GM19023 (cell line): ENCODE results near the gene PDCD1.
A peak's percentile ranks its signal among the peaks of the same experiment; 100 is the strongest.

Experiments used
- ATAC-seq: cut with Tn5 transposase; IDR thresholded peaks from one replicate; pipeline ENCODE4 v1.9.1; 2021; ENCODE audit warnings: mild to moderate bottlenecking, moderate library complexity; ENCODE audit not compliant: unreplicated experiment

Gene PDCD1

DNA sequence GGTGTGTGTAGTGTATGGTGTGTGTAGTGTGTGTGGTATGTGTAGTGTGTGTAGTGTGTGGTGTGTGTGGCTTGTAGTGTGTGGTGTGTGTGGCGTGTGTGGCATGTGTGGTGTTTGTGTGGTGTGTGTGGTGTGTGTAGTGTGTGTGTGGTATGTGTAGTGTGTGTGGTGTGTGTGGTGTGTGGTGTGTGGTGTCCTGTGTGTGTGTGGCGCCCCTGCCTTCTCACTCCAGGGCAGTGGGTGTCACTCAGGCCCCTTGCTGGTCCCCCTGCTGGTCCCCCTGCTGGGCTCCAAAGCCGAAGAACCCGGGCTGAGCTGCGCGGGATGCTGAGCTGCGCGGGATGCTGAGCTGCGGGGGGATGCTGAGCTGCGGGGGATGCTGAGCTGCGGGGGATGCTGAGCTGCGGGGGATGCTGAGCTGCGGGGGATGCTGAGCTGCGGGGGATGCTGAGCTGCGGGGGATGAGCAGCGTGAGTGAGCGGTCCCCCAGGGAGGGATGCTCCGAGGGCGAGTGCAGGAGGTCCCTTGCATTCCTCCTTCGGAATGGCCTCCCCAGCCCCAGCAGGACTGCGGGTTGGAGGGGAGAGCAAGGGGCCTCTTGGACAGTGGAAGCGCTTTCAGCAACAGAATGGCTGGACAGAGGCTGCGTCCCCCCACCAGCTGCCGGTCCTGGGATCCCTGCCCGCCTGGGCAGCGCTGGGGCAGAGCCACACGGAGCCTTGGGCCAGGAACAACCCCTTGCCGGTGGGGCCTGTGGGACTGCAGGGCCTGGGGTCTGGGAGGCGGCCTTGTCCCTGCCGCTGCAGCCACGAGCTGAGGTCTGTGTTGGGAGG is 7.5 kb upstream of the PDCD1 start:
- no peak for ATAC-seq

DNA sequence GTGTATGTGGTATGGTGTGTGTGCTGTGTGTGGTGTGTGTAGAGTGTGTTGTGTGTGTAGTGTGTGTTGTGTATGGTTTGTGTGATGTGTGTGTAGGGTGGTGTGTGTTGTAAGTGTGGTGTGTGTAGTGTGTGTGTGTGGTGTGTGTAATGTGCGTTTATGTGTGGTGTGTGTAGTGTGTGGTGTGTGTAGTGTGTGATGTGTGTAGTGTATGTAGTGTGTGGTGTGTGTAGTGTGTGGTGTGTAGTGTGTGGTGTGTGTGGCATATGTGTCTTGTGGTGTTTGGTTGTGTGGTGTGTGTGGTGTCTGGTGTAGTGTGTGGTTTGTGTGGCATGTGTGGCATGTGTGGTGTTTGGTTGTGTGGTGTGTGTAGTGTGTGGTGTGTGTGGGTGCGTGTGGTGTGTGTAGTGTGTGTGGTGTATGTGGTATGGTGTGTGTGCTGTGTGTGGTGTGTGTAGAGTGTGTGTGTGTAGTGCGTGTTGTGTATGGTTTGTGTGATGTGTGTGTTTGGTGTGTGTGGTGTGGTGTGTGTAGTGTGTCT is 6.8 kb upstream of the PDCD1 start:
- ATAC-seq, result no peak

DNA sequence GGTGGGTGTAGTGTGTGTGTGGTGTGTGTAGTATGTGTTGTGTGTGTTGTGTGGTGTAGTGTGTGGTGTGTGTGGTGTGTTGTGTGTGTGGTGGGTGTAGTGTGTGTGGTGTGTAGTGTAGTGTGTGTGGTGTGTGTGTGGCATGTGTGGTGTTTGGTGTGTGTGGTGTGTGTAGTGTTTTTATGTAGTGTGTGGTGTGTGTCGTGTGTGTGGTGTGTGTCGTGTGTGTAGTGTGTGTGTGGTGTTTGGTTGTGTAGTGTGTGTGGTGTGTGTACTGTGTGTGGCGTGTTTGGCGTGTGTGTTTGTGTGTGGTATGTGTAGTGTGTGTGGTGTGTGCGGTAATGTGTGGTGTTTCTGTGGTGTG is 6.1 kb upstream of the PDCD1 start:
- ATAC-seq, result no peak

DNA sequence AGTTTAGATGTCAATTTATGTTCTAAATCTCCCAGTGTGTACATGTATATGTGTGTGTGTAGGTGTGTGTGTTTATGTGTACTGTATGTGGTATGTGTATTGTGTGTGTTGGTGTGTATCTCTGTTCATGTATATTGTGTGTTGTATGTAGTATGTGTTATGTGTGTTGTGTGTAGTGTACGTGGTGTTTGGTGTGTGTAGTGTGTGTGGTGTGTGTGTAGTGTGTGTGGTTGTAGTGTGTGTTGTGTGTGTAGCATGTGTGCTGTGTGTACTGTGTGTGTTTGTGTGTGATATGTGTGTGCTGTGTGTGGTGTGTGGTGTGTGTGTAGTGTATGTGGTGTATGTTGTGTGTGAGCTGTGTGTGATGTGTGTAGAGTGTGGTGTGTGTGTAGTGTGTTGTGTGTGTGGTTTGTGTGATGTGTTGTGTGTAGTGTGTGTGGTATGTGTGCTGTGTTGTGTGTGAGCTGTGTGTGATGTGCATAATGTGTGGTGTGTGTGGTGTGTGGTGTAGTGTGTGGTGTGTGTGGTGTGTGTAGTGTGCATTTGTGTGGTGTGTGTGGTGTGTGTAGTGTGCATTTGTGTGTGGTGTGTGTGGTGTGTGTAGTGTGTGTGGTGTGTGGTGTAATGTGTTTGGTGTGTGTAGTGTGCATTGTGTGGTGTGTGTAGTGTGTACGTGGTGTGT is 5.6 kb upstream of the PDCD1 start:
- ATAC-seq, result no peak

DNA sequence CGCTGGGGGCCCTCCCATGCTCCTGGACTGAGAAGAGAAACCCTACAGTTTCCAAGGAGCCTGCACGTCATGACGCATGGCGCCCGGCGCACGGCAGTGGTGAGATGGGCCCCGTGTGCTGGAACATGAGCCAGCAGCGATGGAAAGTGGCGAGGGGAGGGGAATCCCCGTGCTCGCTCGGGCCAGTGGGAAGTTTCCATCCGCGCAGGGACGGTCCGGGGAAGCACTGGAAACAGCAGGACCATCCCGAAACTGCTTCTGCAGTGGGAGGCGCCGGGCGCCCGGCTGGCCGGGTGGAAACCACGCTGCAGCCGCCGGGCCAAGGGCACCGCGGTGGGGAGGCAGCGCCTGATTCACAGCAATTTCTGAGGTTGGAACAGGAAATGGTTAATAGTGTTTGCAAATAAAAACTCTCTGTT is 4.9 kb upstream of the PDCD1 start:
- no peak for ATAC-seq

DNA sequence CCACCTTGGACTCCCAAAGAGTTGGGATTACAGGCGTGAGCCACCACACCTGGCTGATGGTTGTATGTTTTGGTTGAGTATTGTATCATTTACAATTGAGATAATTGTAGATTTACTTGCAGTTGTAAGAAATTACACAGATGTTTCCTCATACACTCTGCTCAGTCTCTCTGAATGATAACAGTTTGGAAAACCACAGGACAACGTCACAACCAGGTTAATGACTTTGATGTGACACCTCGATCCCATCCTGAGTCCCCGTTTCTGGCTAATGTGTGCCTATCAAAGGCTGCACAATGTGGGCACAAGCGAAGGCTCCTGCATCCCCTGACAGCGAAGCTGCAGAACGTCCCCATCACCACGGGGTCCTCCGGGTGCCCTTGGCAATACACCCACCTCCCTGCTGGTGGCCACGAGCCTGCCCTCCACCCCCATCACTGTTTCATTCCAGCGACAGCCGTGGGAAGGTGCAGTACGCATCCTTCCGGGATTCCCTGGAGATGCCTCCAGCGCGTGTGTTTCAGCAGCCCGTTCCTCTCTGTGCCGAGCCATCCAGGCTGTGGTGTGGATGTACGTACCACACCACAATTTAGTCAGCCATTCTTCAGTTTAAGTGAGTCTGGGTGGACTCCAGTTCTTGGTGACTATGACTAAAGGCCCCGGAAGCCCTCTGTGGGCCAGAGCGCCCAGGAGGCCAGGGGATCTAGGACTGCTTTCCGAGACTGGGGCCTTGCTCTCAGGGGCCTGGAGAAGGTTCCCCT is 4.3 kb upstream of the PDCD1 start:
- no peak for ATAC-seq

DNA sequence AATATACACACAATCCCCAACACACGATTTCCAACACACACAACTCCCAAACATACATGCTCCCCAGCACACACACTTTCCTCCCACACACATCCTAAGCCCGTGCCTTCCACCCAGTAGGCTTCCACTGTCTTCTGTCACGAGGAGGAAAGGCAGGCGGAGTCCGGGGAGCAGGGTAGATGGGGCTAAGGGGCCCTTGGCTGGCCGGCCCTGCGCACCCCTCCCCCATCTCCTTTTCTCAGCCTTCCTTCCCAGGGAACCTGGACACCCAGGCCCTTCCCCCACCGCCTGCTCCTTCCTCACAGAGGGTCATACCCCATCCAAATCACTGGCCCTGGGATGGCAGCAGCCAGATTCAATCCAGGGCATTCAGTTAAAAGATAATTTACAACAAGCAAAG is 3.4 kb upstream of the PDCD1 start:
- ATAC-seq, result no peak

DNA sequence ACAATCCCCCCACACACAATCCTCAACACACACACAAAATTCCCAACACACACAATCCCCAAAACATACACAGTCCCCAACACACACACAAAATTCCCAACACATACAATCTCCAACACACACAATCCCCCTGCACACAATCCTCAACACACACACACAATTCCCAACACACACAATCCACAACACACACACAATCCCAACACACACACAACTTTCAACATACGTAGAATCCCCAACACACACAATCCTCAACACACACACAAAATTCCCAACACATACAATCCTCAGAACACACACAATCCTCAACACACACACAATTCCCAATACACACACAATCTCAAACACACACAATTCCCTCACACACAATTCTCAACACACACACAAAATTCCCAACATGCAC is 2.6 kb upstream of the PDCD1 start:
- ATAC-seq, result no peak

DNA sequence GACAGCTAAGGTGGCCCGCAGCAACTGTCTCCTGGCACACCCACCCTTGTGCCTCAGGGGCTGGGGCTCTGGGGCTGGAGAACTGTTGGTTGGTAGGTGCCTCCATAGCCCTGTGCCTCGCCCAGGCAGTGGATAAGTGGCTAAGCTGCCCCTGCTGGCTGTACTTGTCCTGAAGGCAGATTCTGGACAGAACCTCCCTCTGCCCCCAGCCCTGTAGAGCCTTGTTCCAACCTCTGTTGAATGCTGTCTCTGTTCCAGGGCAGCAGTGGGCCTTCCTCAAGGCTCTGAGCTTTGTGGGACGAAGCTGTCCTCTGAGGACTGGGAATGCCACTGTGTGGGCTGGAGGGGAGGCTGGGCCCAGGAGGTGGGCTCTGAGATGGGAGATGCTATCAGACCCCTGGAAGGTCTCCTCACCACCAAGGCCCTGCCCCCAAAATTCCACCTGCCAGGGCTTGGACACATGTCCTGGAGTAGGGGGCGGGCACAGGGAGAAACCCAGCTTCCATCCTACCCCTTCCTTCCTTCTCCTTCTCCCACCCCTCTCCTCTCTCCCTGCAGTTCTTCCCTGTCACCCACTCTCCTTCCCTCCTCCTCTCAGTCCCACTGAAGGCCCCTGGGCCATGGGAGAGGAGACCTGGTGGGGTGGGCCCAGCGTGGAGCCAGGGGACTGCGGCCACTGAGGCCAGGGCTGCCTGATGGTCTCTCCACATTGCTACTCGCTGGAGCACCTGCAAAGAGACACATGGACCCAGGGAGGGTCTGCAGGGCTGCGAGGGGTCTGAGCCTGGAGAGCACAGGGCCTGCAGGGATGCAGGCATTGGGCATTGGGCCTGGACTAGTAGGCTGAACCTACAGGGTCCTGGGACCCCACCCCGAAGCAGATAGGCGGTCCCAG is 1.7 kb upstream of the PDCD1 start:
- no peak for ATAC-seq

DNA sequence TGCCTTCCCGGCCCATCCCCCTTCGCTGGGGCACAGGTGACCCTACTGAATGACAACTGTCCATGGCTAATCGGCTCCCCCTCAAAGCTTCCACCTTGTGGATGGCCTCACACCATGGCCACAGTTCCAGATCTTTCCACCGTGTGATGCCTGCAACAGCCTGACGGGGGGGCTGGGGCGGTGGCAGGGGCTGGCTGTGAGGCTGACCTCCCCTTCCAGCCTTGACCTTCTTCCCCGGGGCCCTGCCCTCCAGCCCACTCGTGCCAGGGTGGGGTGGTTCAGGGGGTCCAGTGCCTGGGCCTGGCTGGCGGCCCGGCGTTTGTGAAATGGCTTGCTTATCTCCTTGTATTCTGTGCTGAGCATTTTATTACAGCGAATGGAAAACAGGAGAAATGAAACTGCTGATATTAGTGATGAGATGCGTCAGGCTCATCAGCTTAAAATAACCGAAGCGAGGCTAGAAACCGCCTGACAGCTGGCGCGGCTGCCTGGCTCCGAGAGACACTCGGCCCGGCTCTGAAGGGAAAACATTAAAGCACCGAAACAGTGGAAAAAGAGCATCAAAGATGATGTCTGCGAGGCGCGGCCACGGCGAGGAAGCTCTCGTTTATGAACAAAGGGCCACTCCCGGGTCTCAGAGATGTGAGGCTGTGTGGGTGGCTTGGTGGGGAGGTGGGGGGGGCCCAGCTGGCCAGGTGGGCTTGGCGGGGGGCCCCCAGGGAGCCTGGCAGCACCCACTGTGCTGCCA is 916 bp upstream of the PDCD1 start:
- peak; percentile 35 for ATAC-seq

DNA sequence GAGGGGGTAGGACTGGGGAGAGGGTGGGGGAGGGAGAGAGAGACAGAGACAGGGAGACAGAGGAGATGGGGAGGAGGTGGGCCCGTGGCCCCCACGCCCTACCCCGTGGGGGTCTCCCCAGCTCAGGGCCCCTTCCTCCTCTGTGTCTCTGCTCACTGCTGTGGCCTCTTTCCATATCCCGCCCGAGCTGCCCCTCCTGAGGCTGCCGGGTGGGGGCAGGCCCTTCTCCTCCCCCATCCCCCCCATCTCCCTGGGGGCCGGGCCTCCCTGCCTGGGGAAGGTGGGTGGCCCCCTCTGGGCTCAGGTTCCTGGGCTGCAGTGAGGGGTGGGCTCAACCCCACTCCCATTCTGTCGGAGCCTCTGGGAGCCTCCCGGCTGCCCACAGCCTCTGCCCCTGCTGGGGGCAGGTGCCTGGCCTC is 332 bp upstream of the PDCD1 start:
- peak; percentile 10 for ATAC-seq

DNA sequence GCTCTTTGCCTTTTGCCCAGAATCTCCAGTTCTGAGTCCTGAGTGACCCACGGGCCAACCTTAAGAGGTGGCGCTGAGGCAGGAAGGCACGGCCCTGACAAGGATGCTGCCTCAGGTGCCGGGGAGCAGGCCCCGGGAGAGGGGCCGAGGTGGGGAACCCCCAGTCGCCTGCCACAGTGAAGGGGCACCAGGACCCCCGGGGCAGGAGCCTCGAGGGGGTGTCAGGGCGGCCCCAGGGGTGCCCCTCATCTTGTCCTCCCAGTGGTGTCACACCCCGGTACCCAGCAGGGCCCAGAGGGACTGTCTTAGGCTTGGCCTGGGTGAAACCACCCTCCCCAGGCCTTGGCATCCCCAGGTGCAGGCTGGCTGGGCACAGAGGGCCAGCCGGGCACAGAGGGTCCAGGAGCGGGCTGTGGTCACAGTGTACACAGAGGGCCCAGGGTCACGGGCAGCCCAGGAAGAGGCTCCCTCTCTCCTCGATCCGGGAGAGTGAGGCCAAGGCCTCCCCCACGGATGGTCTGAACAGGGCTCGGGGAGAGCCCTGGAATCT is 1.0 kb downstream of the PDCD1 start:
- no peak for ATAC-seq

DNA sequence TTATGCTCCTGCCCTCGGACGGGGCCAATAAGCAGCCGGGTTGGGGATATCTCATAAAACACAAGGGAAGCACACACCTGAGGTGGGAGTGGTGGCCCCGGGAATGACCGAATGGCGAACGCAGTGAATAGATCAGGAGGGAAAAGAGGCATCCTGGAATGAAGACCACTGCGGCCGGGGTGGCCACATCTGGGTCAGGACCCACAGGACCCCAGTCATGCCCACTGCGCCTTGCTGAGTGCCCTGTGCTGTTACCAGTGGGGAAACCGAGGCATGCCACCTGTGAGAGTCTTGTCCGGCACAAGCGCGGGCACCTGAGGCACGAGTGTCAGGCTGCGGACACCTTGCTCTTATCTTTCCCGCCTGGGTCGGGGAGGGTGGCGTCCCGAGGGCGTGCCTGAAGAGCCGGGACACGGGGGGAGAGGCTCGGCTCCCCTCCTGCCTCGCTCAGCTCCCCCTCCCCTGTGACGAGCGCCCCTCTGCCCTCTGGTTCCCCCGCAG is 1.6 kb downstream of the PDCD1 start:
- no peak for ATAC-seq

DNA sequence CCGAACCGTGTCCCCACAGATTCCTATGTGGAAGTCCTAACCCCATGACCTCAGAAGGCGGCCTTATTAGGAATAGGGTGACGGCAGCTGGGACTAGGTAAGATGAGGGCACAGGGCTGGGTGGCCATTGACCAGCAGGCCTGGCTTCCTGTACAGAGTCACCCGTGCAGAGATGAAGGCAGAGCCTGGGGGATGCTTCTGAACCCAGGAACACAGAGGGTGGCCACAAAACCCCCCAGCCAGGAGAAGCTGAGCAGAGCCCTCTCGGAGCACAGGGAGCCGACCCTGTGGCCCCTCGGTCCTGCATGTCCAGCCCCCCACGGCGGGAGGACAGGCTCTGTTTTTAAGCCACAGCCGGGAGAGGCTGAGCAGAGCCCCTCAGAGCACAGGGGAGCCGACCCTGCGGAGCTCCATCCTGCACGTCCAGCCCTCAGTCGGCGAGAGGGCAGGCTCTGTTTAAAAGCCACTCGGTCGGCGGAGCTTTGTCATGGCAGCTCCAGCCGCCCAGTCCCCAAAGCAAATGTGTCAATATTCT is 2.7 kb downstream of the PDCD1 start:
- ATAC-seq, result no peak

DNA sequence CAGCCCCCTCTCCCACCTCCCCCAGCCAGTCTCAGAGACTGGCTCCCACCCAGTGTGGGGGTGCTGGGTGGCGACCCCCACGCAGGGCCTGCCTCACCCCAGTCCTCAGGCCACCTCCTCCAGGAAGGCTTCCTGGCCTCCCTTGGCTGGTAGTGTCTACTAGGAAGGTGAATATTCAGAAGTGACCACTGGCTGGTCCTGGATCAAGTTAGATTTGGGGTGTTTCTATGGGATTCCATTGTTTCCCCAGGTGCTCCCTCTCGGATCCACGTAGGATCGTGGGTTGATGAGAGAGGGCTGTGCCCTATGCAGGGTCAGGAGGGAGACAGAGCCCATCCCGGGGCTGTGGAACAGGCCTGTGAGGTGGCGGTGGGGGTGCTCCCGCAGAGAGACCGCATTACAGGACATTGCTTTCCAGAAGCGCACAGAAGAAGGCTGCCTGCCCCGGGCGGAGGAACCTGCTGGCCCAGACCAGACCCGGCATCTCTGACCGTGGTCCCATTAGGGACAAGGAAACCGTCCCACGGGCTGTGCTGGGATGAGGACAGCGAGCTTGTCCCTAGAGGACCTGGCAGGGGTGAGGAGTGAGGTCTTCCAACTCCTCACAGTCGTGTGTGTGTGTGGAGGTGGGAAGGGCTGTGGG is 3.3 kb downstream of the PDCD1 start:
- ATAC-seq, result no peak

DNA sequence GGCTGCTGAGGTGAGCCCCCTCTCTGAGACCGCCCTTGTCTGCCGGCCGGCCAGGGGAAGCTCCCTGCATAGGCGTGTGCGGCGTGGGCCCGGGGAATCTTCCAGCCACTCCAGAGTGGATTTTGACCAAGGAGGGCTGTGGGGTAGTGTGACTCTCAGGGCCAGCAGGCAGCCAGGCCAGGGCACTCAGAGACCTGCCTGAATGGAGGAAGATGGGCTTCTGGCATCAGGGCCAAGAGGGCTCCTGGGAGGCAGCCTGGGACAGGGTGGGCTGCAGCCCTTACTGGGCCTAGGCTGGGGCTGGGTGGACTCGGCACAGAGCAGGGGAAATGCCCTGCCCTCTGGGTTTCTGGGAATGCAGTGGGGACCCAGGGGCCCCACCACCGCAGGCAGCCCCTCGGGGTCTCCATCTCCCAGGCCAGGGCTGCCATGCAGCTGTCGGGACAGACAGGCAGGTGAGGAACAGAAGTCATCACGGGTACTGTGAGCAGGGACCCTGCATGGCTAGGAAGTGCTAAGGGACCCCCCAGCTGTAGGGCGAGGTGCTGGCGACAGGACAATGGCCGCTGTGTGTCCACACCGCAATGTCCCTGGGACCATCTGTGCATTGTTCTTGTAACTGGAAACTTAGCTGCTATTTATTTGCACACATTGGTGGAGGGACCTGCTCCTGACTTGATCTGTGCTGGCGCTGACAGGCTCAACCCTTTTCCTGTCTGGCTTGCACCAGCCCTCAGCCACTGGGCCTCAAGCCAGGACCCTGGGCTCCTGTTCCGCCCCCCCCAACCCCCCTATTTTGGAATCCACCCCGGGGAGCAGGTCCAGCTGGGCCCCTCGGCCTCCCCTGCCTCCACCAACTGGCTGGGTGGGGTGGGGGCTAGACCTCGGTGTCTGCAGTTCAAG is 4.1 kb downstream of the PDCD1 start:
- no peak for ATAC-seq

DNA sequence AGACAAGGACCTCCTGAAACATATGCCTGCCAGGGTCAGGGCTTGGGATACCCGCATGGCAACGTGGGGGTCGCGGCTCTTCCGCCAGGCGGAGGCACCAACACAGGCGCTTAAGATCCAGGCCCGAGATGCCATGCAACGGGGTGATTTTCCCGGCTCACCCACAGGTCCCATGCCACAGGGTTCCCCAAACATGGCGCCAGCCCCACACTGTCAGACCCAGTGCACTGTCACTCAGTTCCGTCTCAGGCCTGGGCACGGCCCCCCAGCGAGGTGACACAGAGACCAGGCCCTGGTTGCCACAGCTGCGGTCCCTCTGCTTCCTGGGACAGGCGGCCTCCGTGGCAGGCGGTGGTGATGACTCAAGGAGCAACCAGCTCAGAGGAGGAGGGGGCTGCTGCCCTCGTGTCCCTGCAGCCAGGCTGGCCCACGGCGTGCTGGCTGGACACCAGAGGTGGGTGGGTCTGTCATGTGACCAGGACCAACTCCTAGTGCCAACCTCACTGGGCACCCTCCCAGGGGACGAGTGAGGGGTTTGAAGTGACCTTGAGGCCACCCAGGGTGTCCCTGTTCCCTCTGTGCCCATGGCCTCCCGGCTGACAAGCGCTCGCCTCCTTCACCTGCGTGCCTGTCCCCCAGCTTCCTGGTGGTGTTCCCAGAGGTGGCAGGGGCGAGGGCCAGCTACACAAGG is 4.9 kb downstream of the PDCD1 start:
- ATAC-seq, result no peak
